PC-3 (cell line): ENCODE measurements around the gene CA4.

ENCODE experiments used
- EZH2 ChIP-seq: fragments of 300-600 bp; sonication (generic); IDR thresholded peaks from one replicate; pipeline ENCODE4 v1.6.1; 2017; ENCODE audit warnings: antibody characterized with exemption, mild to moderate bottlenecking, low read length; ENCODE audit not compliant: unreplicated experiment
- EZH2phosphoT487 ChIP-seq: fragments of 300-600 bp; sonication (generic); IDR thresholded peaks from 2 replicates; pipeline ENCODE4 v1.6.1; 2018; ENCODE audit warnings: mild to moderate bottlenecking, antibody characterized with exemption, low read length, borderline replicate concordance
- TF ChIP-seq, protein P1 (sequence below): fragments of 300-600 bp; sonication (generic); conservative IDR thresholded peaks from 2 replicates; pipeline ENCODE4 v1.5.1; 2017; ENCODE audit warnings: antibody characterized with exemption, low read depth, mild to moderate bottlenecking, low read length

DNA sequence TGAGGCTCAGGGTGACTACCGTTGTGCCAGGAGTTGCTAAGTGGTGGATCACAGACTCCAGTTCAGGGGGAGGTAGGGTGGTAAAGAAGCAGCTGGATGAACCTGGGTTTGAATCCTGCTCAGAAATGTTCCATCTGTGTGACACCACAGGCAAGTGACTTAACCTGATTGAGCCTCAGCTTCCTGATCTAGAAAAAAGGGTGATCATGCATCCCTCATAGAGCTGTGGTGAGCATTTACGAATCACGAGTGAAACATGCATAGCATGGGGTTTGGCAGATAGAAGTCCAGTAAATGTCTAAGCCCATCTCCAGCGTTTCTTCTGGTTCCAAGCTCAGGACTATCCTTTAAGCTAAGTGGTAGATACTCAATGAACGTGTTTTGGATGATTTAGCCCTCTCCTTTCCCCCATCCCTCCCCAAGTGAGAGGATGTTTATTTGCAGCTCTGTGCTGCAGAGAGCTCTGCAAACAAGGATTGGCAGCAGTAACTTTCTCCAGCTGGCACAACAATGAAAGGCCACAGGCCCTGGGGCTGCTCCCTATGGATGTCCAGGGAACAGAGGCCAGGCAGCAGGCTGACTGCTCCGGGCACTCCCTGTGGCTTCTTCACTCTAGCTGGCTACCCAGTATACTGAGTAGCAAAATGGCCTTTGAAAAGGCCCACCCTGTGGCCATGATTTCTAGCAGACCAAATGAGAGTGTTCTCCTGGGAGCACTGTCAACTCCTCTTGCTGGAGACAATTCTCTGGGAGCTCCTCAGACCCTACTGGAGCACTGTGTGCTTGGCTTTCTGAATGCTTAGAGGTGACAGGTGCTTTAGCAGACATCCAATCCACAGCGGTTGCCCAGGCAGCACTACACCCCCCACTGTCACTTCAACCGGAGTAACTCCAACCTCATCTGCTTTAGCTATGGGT lies 21.3 kb downstream of the CA4 start:
- TF ChIP-seq, protein P1, sequence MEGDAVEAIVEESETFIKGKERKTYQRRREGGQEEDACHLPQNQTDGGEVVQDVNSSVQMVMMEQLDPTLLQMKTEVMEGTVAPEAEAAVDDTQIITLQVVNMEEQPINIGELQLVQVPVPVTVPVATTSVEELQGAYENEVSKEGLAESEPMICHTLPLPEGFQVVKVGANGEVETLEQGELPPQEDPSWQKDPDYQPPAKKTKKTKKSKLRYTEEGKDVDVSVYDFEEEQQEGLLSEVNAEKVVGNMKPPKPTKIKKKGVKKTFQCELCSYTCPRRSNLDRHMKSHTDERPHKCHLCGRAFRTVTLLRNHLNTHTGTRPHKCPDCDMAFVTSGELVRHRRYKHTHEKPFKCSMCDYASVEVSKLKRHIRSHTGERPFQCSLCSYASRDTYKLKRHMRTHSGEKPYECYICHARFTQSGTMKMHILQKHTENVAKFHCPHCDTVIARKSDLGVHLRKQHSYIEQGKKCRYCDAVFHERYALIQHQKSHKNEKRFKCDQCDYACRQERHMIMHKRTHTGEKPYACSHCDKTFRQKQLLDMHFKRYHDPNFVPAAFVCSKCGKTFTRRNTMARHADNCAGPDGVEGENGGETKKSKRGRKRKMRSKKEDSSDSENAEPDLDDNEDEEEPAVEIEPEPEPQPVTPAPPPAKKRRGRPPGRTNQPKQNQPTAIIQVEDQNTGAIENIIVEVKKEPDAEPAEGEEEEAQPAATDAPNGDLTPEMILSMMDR, result no peak
- TF ChIP-seq EZH2 (no peak), EZH2phosphoT487 (no peak)
